Fibroblast of skin of right quadriceps (primary cell): ENCODE measurements around the gene PDCD1.
"Not testable (repeated sequence)": the region's sequence is repeated elsewhere in the genome, so short reads cannot be mapped to it uniquely, and the experiment has no call there.

Experiments used
- DNase-seq: peaks from one replicate; pipeline ENCODE4 v3.0.0-alpha.2; 2013

Gene PDCD1

DNA sequence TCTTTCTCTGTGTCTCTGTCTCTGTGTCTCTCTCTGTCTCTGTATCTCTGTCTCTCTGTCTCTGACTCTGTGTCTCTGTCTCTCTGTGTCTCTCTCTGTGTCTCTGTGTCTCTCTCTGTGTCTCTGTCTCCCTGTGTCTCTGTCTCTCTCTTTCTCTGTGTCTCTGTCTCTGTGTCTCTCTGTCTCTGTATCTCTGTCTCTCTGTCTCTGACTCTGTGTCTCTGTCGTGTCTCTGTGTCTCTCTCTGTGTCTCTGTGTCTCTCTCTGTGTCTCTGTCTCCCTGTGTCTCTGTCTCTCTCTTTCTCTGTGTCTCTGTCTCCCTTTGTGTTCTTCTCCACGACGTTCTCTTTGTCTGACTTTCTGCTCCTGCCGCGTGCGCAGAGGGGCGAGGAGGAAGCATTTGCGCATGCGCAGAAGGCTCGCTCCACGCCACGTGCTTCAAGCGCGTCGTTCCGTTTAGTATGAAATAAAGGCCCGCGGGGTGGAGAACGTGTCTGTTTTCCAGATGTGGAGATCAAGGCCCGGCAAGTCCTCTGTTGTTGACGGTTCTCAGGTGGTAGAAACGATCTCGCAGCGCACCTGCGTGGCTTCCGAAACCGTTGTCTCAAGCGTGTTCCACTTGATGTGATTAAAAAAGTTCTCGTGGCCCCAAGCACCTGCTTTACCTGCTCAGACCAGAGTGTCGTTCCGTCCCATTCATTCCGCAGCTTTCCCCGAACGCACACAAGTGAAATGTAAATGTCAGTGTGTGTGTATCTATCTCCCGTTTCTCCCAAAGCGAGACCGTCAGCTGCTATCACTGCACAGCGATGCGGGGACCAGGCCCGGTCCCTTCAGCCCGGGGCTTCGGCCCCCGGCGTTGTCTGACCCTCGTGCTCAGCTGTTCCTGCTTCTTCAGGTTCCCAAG lies 34.9 kb downstream of the PDCD1 start:
- not testable (repeated sequence) for DNase-seq

DNA sequence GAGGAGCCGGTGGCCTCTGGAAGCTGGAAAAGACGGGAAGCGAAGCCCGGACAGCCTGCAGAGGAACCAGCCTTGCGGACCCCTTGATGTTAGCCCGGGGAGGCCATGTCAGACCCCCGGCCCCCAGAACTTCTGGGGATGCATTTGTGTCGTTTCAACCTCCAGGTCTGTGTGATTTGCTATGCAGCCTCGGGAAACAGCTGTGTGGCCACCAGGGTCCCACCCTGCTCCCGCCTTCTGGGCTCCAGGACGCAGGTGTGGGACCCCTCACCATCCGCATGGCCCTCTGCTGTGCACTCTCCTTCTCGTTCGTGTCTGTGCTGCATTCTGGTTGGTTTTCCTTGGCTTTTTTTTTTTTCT lies 36.5 kb downstream of the PDCD1 start:
- DNase-seq = no peak

GRCh38 chr2:241821460-241822263 lies 37.0 kb downstream of the PDCD1 start:
- DNase-seq = no peak

DNA sequence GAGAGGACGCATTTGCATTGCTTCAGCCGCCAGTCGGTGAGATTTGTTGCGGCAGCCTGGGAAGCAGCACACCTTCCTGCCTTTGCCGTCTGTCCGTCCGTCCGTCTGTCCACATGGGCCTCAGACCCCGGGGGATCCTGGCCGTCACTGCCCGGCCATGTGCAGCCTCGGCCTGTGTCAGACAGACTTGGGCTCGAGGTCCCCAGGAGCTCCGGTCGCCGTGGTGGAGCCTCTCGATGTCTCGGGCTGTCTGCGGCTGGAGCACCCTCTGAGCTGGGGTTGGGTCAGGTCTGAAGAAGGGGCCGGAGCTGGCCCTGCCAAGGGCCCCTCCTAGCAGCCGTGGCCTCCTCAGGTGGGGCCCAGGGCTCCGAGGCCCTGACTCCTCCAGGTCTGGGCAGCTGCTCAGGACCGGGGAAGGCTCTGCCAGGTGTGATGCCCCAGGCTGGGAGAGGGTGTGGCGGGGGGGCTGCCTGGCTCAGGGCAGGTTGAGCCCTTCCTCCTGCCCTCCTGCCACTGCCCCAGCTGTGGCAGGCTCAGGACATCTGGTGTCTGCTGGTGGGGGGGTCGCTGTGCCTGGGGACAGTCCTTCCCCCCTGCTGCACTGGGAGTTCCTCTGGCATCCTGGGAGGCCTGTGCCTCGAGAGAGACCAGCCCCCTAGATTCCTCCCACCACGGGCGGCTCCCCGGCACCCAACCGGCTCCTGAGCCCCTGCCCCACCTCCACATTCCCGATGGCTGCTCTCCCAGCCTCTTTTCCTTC lies 37.9 kb downstream of the PDCD1 start:
- no peak for DNase-seq

DNA sequence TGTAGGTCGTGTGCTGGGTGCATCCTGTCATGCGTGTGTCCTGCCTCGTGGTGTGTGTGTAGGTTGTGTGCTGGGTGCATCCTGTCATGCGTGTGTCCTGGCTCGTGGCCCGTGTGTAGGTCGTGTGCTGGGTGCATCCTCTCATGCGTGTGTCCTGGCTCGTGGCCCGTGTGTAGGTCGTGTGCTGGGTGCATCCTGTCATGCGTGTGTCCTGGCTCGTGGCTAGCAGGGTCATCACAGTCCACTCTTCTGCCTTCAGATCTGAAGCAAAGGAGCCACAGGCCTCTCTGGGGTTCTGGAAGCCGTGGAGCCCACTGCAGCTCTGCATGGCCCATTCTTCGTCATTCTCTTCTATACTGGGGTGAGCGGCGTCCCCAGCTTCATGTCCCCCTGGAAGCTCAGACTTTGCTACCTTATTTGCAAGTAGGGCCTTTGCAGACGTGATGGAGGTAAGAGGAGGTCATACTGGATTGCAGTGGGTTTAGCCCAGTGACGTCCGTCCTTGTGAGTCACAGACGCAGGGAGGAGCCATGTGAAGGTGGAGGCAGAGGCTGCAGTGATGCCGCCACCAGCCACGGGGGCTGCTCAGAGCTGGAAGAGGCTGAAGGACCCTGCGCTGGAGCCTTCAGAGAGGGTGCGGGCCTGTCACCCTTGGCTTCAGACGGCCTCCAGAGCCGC lies 38.6 kb downstream of the PDCD1 start:
- not testable (repeated sequence) for DNase-seq

GRCh38 chr2:241818943-241819270 lies 39.8 kb downstream of the PDCD1 start:
- no peak for DNase-seq

- no peak for DNase-seq
These were observed 40.3 kb downstream of the PDCD1 start for GRCh38 chr2:241818229-241818942.

- not testable (repeated sequence) for DNase-seq
These were observed 40.9 kb downstream of the PDCD1 start for GRCh38 chr2:241817821-241818215.

- no peak for DNase-seq
These were observed 41.4 kb downstream of the PDCD1 start for GRCh38 chr2:241817126-241817820.

GRCh38 chr2:241816431-241817121 lies 42.1 kb downstream of the PDCD1 start:
- DNase-seq = no peak

DNA sequence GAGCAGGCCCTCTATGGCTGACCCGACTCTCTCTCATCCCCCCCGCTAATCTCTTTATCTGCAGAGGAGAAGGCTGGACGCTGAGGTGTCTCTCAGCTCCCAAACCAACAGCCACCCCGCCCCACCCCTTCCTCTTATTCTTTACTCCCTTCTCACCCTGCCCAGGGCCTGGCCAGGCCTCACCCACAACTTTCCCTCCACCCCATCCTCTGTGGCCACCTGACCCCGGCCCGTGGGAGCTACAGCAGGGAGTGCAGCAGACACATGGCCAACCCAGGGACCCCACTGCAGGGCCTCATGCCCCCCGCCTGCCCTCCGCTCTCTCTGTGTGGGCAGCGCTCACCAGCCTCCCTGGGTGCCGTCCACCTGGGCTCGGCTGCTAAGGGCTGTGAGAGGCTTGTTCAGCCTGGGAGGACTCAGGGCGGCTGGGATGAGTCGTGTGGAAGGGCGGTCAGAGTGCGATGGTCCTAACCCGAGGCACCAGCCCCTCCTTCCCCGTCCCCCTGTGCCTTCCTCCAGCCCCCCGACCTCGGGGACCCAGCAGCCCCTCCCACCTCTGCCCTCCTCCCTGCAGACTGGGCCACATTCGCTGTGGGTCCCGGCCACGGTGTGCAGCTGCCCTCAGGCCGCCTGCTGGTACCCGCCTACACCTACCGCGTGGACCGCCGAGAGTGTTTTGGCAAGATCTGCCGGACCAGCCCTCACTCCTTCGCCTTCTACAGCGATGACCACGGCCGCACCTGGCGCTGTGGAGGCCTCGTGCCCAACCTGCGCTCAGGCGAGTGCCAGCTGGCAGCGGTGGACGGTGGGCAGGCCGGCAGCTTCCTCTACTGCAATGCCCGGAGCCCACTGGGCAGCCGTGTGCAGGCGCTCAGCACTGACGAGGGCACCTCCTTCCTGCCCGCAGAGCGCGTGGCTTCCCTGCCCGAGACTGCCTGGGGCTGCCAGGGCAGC lies 42.9 kb downstream of the PDCD1 start:
- no peak for DNase-seq

GRCh38 chr2:241814643-241815476 lies 43.8 kb downstream of the PDCD1 start:
- no peak for DNase-seq

- DNase-seq = no peak
These were observed 44.4 kb downstream of the PDCD1 start for GRCh38 chr2:241814393-241814642.

- DNase-seq = no peak
These were observed 44.9 kb downstream of the PDCD1 start for GRCh38 chr2:241813644-241814392.

DNA sequence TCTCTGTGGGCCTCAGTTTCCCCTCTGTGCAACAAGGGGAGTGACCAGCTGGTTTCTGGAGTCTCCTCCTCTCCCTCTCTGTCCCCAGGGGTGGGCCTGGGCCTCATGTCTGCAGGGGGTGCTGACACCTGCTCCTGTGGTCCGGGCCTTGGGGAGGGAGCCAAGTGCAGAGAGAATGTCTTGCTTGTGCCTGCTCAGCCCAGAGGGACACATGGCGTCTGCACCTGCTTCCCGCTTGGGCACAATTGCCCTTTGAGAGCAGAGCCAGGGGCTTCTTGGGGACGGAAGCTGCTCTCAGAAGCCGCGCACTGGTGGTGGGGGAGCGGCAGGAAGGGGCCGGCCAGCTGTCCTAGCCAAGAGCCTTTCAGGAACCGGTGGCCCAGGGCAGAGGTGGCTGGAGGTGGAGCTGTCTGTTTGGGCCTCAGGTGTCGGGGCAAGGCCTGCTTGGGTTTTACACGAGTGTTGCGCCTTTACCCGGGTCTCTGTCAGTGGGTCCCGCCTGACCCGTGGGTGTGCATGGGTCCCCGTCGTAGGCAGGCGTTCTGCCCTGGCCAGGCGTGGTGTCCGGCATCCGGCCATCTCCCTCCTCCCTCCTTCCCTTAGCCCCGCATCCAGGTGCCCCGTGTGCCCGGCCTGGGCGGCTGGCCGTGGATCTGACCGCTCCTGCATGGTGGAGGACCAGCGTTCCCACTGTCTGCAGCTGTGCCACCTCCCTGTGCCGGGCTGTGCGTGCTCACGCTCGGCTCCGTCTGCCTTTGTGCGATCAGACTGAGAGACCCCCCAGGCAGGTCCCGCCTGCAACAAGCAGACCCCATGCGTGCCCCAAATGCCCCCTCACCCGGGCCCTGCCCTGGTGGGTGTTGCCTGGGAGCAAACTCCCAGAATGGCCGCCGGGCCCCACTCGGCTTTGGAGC lies 45.7 kb downstream of the PDCD1 start:
- no peak for DNase-seq

DNA sequence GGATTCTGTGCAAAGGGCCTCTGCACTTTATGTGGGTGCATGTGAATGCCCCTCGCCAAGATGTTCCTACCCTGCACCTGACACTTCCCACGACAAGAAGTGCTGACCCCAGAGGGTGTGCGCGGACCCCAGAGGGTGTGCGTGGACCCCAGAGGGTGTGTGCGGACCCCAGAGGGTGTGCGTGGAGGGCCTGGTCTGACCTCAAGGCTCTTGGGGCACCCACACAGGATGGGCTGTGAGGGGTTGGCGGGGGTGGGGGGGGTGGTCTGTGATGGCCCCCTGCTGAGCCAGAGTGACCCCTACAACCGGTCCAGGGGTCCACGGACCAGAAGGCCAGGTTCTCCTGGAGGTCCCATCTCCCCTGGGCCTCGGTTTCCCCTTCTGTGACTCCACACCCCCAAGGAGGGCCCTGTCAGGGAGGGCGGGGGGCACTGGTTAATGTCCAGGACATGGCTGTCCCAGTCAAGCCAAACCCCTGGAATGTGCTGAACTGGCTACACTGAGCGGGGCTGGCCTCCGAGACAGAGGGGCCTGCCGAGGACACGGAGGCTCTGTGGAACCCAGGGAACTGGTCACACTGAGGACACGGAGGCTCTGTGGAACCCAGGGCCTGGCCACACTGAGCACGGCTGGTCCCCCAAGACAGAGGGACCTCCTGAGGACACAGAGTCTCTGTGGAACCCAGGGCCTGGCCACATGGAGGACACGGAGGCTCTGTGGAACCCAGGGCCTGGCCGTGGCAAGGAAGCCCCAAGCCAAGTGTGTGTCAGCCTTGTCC lies 46.6 kb downstream of the PDCD1 start:
- DNase-seq = no peak
